K562 treated with DMSO at 1 percent for 4 hours (cell line): ENCODE measurements around the gene OGA. TPM values are rescaled to one million over a fixed set of nuclear protein-coding genes. Genes with fewer than 3 reads are reported as not detected.

Experiments
- total RNA-seq: library from RNA; unstranded; fragments of 300-600 nt; gene quantifications from 2 replicates; pipeline ENCODE4 v1.2.3, GENCODE V29; 2022; ENCODE audit not compliant: insufficient read depth

The OGA gene
- 27.9 and 31.3 TPM in 2 replicates for total RNA-seq

GRCh38 chr10:101818119-101818871 lies at the start of gene OGA:
Gene OGA (minus strand): TSS chr10:101818444. CDS start chr10:101818022, 422 bp downstream.

DNA sequence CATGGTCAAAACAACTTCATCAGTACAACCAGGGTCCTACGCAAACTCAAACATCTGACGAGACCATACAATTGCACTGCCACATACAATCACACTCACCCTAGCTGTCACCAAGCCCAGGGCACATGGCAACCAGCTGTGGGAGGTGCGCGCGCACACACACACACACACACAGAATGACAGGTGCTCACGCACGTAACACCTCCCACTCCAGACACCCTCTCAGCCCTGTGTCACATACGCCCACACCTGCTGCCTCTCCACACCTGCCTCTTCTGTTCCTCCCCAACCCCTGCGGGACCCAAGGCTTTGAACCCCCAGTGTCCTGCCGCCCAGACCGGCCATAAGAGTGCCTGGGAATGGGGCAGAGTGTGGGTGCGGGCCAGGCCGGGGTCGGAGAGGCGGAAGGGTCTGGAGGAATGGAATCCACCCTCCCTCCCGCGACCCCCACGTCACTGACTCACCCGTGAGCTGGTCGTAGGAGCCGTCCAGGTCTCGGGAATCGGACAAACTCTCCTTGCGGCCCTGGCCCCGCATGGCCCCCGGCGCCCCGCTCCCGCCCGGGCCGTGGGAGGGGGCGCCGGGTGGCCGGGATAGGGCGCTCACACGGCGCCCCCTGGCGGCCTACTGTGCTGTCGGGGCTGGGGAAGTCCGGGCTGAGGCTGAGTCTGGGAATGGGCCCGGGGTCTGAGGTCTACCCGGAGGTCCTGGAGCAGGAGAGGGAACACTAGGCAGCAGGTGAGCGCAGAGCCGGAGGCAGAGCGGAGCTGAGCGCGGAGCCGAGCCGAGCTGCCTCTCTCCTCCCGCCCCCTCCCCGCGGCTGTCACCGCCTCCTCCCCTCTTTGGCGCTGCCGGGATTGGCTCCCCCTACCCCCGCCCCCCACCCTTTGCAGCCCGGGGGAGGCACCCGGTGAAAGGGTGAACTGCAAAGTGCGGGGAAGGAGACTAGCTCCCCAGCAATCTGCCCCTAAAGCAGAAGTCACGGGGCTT lies 25.1 kb upstream of the OGA start, which contains the start of gene KCNIP2:
KCNIP2 (minus strand) TSS at position 769 of the 990 bp plus-strand sequence; CDS start at position 537, 232 bp downstream.

GRCh38 chr10:101782811-101783735 lies 35.2 kb downstream of the OGA start, which contains the start of gene NPM3:
Gene NPM3 (minus strand): TSS chr10:101783446. CDS start chr10:101783390, 56 bp downstream.

GRCh38 chr10:101775273-101776160 lies 42.7 kb downstream of the OGA start, which contains the start of gene FGF8:
Gene FGF8 (minus strand): TSS chr10:101776114. CDS start chr10:101775900, 214 bp downstream.

Other genes with a start within 250 kb of the OGA start
- 11.9 and 20.3 TPM in 2 replicates for gene POLL, start 230.2 kb downstream of the OGA start, total RNA-seq
- 4.6 and 8.0 TPM in 2 replicates for gene DPCD, start 230.1 kb downstream of the OGA start, total RNA-seq
- gene FBXW4, start 123.3 kb downstream of the OGA start, total RNA-seq: 12.9 and 23.6 TPM in 2 replicates
- gene FGF8, start 42.3 kb downstream of the OGA start, total RNA-seq: not detected in 2 replicates
- 52.2 and 79.4 TPM in 2 replicates for gene NPM3, start 35.0 kb downstream of the OGA start, total RNA-seq
- gene KCNIP2, start 25.4 kb upstream of the OGA start, total RNA-seq: 2.6 TPM in 1 of 2 replicates, not detected in the other
- gene ARMH3, start 237.7 kb upstream of the OGA start, total RNA-seq: not detected in 2 replicates
- 6.1 and 7.8 TPM in 2 replicates for gene HPS6, start 246.9 kb upstream of the OGA start, total RNA-seq